ENCODE measurements around the gene TP53BP2. TPM values are rescaled to one million over a fixed set of nuclear protein-coding genes. Genes with fewer than 3 reads are reported as not detected.

The TP53BP2 gene
- total and polyA plus RNA-seq, 2 experiments from 2014 or later, result 36.8 to 93.5 TPM

DNA sequence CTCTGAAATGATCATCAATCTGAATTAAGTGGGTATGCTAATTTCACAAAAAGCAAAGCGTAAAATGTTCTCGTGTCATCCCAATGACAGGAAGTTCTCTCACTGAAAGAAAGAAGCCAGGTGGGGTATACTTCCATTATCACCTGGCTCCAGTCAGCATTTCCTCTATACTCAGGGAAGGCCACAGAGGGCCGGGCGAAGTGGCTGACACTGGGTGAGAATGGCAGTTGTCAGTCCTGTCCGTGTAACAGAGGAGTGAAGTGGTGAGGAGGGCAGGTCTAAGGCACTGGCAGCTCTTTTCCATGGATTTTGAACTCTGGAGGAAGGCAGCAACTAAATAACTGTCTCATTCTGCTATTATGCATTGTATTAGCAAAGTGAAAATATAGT, 73.0 kb downstream of the TP53BP2 start:
- H3K4me3 ChIP-seq, result no peak overlapping the region
- TF ChIP-seq, protein P1, sequence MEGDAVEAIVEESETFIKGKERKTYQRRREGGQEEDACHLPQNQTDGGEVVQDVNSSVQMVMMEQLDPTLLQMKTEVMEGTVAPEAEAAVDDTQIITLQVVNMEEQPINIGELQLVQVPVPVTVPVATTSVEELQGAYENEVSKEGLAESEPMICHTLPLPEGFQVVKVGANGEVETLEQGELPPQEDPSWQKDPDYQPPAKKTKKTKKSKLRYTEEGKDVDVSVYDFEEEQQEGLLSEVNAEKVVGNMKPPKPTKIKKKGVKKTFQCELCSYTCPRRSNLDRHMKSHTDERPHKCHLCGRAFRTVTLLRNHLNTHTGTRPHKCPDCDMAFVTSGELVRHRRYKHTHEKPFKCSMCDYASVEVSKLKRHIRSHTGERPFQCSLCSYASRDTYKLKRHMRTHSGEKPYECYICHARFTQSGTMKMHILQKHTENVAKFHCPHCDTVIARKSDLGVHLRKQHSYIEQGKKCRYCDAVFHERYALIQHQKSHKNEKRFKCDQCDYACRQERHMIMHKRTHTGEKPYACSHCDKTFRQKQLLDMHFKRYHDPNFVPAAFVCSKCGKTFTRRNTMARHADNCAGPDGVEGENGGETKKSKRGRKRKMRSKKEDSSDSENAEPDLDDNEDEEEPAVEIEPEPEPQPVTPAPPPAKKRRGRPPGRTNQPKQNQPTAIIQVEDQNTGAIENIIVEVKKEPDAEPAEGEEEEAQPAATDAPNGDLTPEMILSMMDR (IDR thresholded peaks at IDR 0.05; ENCODE audit: low read depth, low read length), result no peak
- H3K9me3 ChIP-seq (ENCODE audit: low read depth), result no peaks in the 10 kb centered on the region
- peaks cover 18% of the 10 kb centered on the region for H3K36me3 ChIP-seq
- H3K27me3 ChIP-seq, result no peaks in the 10 kb centered on the region
- H3K27ac ChIP-seq, result peak overlapping the region; percentile 80
- no peak for DNase-seq (ENCODE audit: low read depth in 1 of 2, low spot score in 1 of 2)
- H3K4me1 ChIP-seq (ENCODE audit: low read depth), result peaks cover 32% of the 10 kb centered on the region

DNA sequence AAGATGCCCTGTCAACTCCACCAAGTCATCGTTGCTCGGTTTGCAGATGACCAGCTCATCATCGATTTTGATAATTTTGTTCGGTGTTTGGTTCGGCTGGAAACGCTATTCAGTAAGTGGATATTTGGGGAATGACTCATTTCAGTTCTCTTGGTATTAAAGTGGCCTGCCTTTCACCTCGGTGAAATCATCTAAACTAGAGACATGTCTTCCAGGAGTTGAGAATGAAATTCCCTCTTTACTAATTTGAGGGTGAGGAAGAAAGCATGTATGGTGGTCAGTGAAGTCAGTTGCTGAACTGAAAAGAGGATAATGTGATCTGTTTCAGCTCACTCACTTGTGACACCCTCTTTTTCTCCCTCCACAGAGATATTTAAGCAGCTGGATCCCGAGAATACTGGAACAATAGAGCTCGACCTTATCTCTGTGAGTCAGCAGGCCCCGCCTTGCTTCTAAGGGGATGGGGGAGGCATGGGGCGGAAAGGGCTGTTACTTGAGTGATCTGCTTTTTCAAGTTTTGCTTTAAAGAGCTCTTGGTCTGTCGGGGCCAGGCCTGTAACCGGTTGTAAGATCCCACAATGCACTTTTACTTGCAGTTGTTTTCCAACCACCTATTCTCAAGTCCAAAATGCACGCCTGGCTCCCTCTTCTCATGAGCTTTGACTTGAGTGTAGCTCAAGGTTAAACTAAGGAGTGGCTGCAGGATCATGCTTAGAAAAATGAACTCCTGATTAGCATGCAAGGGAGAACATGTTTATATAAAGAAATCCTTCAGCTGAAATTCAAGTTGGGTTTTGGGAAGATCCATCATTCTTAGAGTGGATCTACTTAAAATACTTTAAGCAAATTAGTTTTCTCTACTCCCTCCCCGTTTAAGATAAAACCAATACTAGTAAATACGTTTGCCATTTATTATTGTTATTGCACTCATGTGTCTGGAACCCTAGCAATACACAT, 73.7 kb downstream of the TP53BP2 start:
- H3K9me3 ChIP-seq (ENCODE audit: low read depth), result no peaks in the 10 kb centered on the region
- peaks cover 11% of the 10 kb centered on the region for H3K36me3 ChIP-seq
- H3K4me1 ChIP-seq (ENCODE audit: low read depth), result peaks cover 29% of the 10 kb centered on the region
- peak overlapping the region; percentile 80 for H3K27ac ChIP-seq
- DNase-seq (ENCODE audit: low read depth in 1 of 2, low spot score in 1 of 2), result peak; percentile 77 to 93
- H3K4me3 ChIP-seq, result no peak overlapping the region
- no peaks in the 10 kb centered on the region for H3K27me3 ChIP-seq
- TF ChIP-seq, protein P1 (IDR thresholded peaks at IDR 0.05; ENCODE audit: low read depth, low read length), result no peak

DNA sequence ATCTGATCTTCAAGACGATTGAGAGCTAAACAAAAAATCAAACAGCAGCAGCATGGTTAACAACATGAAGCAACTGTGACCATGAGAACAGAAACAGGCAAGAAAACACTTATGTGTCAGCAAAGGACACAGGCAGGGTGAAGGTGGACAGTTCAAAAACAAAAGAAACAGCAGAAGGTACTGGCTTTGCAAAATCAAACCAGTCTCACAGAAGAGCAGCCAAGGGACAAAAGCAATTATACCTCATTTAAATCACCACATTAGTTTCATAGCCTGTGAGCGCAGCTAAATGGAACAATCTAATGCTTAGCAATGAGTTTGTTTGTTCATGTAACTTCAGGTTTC, 74.3 kb downstream of the TP53BP2 start:
- TF ChIP-seq, protein P1 (IDR thresholded peaks at IDR 0.05; ENCODE audit: low read depth, low read length), result no peak
- Histone ChIP-seq H3K4me1 (ENCODE audit: low read depth) (peaks cover 23% of the 10 kb centered on the region), H3K36me3 (peaks cover 11% of the 10 kb centered on the region), H3K27ac (peak overlapping the region; percentile 80), H3K9me3 (ENCODE audit: low read depth) (no peaks in the 10 kb centered on the region), H3K4me3 (no peak overlapping the region), H3K27me3 (no peaks in the 10 kb centered on the region)
- DNase-seq (ENCODE audit: low read depth in 1 of 2, low spot score in 1 of 2), result no peak

DNA sequence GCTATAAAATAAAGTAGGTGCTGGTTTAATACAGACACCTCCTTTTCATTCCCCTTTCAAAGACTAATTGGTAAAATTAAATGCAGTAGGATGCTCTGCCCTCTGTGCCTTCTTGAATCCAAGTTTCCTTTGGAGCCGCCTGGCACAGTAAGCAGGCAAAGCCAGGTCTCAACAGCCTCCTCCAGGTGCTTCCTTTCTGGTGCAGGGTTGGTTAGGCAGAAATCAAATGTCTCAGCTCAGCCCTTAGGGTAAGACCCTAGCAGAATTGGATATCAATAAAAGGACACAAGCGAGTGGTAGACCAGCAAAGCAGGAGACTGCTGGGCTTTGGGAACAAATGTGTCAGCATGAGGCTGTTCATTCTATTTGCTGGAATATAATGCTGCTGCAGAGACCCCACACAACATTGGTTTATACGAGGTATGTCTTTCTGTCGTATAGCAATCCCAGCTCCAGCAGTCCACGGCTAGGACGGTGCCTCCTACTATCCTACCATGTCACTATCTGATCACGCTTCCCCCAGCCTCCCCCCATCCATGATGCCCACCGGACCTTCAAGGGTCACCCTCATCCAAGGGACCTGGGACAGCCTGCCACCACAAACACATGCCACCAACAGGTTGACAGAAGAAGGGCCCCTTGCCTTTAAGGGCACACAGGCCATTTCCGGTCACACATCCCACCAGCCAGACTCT, 75.0 kb downstream of the TP53BP2 start:
- Histone ChIP-seq H3K36me3 (peaks cover 11% of the 10 kb centered on the region), H3K9me3 (ENCODE audit: low read depth) (no peaks in the 10 kb centered on the region), H3K4me1 (ENCODE audit: low read depth) (peaks cover 23% of the 10 kb centered on the region), H3K4me3 (no peak overlapping the region), H3K27me3 (no peaks in the 10 kb centered on the region), H3K27ac (peak overlapping the region; percentile 80)
- no peak for DNase-seq (ENCODE audit: low read depth in 1 of 2, low spot score in 1 of 2)
- TF ChIP-seq, protein P1 (IDR thresholded peaks at IDR 0.05; ENCODE audit: low read depth, low read length), result no peak

DNA sequence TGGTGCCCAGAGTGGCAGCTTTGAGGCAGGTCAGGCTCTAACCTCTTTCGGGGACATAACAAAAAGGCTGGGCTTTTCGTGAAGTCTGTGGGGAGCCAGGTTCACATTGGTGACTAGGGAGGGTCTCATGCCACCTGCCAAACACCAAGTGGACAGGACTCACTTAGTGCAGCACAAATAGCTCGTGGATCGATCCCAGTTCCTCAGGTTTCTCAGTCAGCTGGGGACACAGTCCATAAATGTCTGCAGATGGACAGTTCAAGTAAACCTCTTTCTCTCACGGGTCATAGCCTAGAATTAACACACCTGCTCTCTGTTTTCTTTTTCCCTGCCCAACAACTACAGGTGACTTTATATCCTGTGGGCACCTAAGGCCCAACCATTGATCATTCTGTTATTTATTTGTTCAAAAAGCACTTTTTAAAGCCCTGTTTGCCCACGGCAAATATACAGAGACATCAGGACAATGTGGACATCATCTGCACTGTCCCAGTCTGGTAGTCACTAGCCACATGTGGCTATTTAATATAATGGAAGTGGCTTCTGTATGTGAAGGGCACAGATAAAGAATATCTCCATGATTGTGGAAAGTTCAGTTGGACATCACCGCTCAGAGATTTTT, 79.9 kb downstream of the TP53BP2 start:
- DNase-seq (ENCODE audit: low read depth in 1 of 2, low spot score in 1 of 2), result no peak
- TF ChIP-seq, protein P1 (IDR thresholded peaks at IDR 0.05; ENCODE audit: low read depth, low read length), result no peak
- no peaks in the 10 kb centered on the region for H3K27me3 ChIP-seq
- peak overlapping the region; percentile 64 for H3K27ac ChIP-seq
- no peak overlapping the region for H3K4me3 ChIP-seq
- H3K36me3 ChIP-seq, result peaks cover 9% of the 10 kb centered on the region
- H3K4me1 ChIP-seq (ENCODE audit: low read depth), result peaks cover 6% of the 10 kb centered on the region
- H3K9me3 ChIP-seq (ENCODE audit: low read depth), result no peaks in the 10 kb centered on the region

Data from cardiac muscle cell (in vitro differentiated cells and primary cell).